ENCODE data around the gene GDAP1L1.

The GDAP1L1 gene

DNA sequence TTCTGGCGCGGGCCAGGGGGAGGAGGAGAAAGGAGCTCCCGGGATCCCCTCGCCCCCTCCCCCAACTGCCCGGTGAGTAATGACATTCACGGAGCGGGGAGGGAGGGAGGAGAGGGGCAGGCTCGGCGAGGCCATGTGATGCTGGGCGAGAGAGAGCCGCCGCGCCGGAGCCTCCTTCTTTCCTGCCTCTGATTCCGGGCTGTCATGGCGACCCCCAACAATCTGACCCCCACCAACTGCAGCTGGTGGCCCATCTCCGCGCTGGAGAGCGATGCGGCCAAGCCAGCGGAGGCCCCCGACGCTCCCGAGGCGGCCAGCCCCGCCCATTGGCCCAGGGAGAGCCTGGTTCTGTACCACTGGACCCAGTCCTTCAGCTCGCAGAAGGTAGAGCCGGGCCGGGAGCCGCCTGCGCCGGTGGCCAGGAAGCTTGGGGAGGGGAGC lies at the start of gene GDAP1L1:
Gene GDAP1L1 (plus strand): TSS at position 178 of the 441 bp plus-strand sequence. CDS start 27 bp downstream, at position 205.
- TF ChIP-seq, protein P1, sequence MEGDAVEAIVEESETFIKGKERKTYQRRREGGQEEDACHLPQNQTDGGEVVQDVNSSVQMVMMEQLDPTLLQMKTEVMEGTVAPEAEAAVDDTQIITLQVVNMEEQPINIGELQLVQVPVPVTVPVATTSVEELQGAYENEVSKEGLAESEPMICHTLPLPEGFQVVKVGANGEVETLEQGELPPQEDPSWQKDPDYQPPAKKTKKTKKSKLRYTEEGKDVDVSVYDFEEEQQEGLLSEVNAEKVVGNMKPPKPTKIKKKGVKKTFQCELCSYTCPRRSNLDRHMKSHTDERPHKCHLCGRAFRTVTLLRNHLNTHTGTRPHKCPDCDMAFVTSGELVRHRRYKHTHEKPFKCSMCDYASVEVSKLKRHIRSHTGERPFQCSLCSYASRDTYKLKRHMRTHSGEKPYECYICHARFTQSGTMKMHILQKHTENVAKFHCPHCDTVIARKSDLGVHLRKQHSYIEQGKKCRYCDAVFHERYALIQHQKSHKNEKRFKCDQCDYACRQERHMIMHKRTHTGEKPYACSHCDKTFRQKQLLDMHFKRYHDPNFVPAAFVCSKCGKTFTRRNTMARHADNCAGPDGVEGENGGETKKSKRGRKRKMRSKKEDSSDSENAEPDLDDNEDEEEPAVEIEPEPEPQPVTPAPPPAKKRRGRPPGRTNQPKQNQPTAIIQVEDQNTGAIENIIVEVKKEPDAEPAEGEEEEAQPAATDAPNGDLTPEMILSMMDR (IDR thresholded peaks at IDR 0.05; ENCODE audit: low read depth, low read length), result no peak
- no peak within 1 kb of the TSS for H3K4me3 ChIP-seq (ENCODE audit: low read depth, low read length)
- in situ Hi-C loops (cut with HindIII; ENCODE audit: low sequenced_read_pairs), result no loop called here

DNA sequence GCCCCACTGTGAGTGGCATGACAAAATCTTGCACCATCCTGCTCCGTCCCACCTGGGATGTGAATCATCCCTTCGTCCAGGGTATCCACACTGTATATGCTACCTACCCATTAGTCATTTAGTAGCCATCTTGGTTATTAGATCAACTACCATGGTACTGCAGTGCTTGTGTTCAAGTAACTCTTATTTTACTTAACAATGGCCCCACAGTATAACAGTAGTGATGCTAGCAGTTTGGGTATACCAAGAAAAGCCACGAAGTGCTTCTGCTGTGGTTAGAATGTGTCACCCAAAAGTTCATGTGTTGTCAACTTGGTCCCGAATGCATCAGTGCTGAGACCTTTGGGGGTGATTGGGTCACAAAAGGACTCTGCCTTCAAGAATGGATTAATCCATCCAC lies 48.2 kb upstream of the GDAP1L1 start:
- in situ Hi-C loops (cut with HindIII; ENCODE audit: low sequenced_read_pairs), result no loop called here

More for the DNA sequence above, at the start of gene GDAP1L1:
- DNase-seq (ENCODE audit: low read depth, low spot score), result no peak

DNA sequence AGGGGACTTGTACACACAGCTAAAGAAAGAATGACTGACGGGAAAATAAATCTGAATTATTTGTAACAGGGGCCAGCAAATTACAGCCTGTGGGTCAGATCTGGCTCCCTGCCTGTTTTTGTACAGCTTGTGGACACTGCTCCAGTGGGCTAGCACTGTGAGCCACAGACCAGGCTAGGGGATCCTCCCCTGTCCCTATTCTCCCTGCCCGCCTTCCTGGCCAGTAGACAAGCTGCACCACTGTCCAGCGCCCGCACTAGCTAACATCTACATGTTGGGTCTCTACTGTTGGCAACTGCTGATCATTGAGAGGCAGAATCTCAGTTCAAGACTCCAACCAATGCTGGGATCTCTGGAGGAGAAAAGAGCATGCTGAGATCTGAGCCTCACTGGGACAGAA lies 47.2 kb upstream of the GDAP1L1 start:
- in situ Hi-C loops (cut with HindIII; ENCODE audit: low sequenced_read_pairs), result no loop called here
- TF ChIP-seq, protein P1 (IDR thresholded peaks at IDR 0.05; ENCODE audit: low read depth, low read length), result no peak
- no peak overlapping the region for H3K4me3 ChIP-seq (ENCODE audit: low read depth, low read length)
- DNase-seq (ENCODE audit: low read depth, low spot score), result no peak

More for the DNA sequence above, 48.2 kb upstream of the GDAP1L1 start:
- TF ChIP-seq, protein P1 (IDR thresholded peaks at IDR 0.05; ENCODE audit: low read depth, low read length), result no peak
- DNase-seq (ENCODE audit: low read depth, low spot score), result no peak
- H3K4me3 ChIP-seq (ENCODE audit: low read depth, low read length), result no peak overlapping the region

DNA sequence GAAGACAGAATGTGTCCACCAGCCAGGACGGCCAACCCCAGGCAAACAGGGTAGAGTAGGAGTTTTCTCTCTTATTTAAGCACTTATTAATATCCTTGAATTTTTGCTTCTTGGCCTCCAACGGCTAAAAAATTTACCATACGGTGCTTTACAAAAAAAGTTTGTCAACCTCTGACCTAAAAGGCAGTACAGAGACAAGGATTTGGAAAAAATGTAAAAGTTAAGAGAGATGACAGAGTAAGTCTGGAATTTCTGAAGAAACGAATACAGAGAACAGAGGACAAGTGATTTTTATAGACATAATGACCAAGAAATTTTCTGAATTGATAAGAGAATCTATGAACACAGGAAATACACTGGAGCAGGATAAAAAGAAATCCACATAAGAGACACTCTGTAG lies 46.7 kb upstream of the GDAP1L1 start:
- in situ Hi-C loops (cut with HindIII; ENCODE audit: low sequenced_read_pairs), result no loop called here
- TF ChIP-seq, protein P1 (IDR thresholded peaks at IDR 0.05; ENCODE audit: low read depth, low read length), result no peak
- no peak overlapping the region for H3K4me3 ChIP-seq (ENCODE audit: low read depth, low read length)
- DNase-seq (ENCODE audit: low read depth, low spot score), result no peak

DNA sequence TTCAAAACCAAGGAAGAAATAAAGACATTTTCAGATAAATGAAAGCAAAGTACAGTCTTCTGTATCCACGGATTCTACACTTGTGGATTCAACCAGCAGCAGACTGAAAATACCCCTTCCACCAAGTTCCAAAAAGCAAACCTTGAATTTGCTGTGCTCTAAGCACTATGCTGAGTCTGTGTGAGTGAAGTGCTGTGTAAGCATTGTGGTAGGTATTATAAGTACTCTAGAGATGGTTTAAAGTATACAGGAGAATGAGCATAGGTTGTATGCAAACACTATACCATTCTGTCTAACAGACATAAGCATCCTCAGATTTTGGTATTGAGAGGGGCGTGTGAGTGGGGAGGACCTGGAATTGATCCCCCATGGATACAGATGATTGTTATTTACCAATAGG lies 46.1 kb upstream of the GDAP1L1 start:
- in situ Hi-C loops (cut with HindIII; ENCODE audit: low sequenced_read_pairs), result no loop called here
- no peak for DNase-seq (ENCODE audit: low read depth, low spot score)
- TF ChIP-seq, protein P1 (IDR thresholded peaks at IDR 0.05; ENCODE audit: low read depth, low read length), result no peak
- H3K4me3 ChIP-seq (ENCODE audit: low read depth, low read length), result no peak overlapping the region

DNA sequence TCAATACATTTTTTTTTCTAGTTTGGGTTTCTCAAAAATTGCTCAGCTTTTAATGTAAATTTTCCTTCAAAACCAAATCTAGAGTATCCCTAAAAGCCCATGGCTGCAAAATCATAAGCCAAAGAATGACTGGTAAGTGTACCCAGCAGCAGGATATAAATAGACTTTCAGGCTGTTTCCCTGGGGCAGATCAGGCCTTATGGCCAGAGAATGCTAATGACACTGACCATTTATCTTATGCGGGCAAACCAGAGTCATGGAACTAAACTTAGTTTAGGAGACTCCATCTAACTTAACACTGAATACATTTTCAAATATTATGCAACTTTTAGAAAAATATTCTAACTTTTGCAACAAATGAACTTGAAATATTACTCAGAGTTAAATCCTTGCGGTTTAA lies 43.9 kb upstream of the GDAP1L1 start:
- no peak for DNase-seq (ENCODE audit: low read depth, low spot score)
- no peak overlapping the region for H3K4me3 ChIP-seq (ENCODE audit: low read depth, low read length)
- TF ChIP-seq, protein P1 (IDR thresholded peaks at IDR 0.05; ENCODE audit: low read depth, low read length), result no peak
- in situ Hi-C loops (cut with HindIII; ENCODE audit: low sequenced_read_pairs), result no loop called here
